CD4-positive, alpha-beta memory T cell (primary cell): ENCODE results near the gene DGKH. TPM values are rescaled to one million over a fixed set of nuclear protein-coding genes. Genes with fewer than 3 reads are reported as not detected.

Experiments
- CTCF ChIA-PET: fragments of 350-600 bp; sonication (Branson Sonifier 250); formaldehyde crosslinking; loops from one replicate; lab custom pipeline; 2021; ENCODE audit warnings: inconsistent platforms; ENCODE audit not compliant: partially characterized antibody; lab: Charles Lee
- POLR2A ChIA-PET: fragments of 350-600 bp; sonication (Branson Sonifier 250); formaldehyde crosslinking; loops from one replicate; lab custom pipeline; 2021; ENCODE audit not compliant: partially characterized antibody; lab: Charles Lee
- DNase-seq, 5 donors: peaks; one replicate each; pipeline versions ENCODE4 v3.0.0 to v3.0.0-alpha.2; 2020 to 2022; ENCODE audit warnings: mixed read lengths in 1 of 5
- H3K27ac ChIP-seq: one replicate; pipeline ENCODE4 v1.7.0; 2013; ENCODE audit warnings: low read depth, low read length
- H3K27me3 ChIP-seq: 2 replicates; pipeline ENCODE4 v1.7.0; 2013; ENCODE audit warnings: mild to moderate bottlenecking, low read length, moderate library complexity; ENCODE audit not compliant: insufficient read depth
- H3K36me3 ChIP-seq: 2 replicates; pipeline ENCODE4 v1.7.0; 2013; ENCODE audit warnings: mild to moderate bottlenecking, low read length, moderate library complexity; ENCODE audit not compliant: insufficient read depth
- H3K4me1 ChIP-seq: 2 replicates; pipeline ENCODE4 v1.7.0; 2013; ENCODE audit warnings: mild to moderate bottlenecking, low read length, moderate library complexity; ENCODE audit not compliant: insufficient read depth
- H3K4me3 ChIP-seq, 2 donors: one replicate each; pipeline ENCODE4 v1.7.0; 2013; ENCODE audit warnings: low read length in 2 of 2, mild to moderate bottlenecking in 1 of 2
- H3K9me3 ChIP-seq, 2 donors: one replicate each; pipeline ENCODE4 v1.7.0; 2013; ENCODE audit warnings: low read length in 2 of 2, control low read depth in 1 of 2; ENCODE audit not compliant: control insufficient read depth in 1 of 2
- H3K27ac Mint-ChIP-seq, 7 donors: one replicate each; pipeline ENCODE4 v1.8.0; 2020 to 2021; ENCODE audit warnings: mixed read lengths in 7 of 7, mild to moderate bottlenecking in 6 of 7, inconsistent platforms in 3 of 7, moderate library complexity in 3 of 7
- H3K27me3 Mint-ChIP-seq, 2 donors: one replicate each; pipeline ENCODE4 v1.8.0; 2020 to 2021; ENCODE audit warnings: mixed read lengths in 2 of 2
- H3K36me3 Mint-ChIP-seq, 2 donors: one replicate each; pipeline ENCODE4 v1.8.0; 2020 to 2021; ENCODE audit warnings: mixed read lengths in 2 of 2, inconsistent platforms in 1 of 2, mild to moderate bottlenecking in 1 of 2
- H3K4me1 Mint-ChIP-seq, 4 donors: one replicate each; pipeline ENCODE4 v1.8.0; 2020 to 2021; ENCODE audit warnings: mixed read lengths in 4 of 4, mild to moderate bottlenecking in 1 of 4
- H3K4me3 Mint-ChIP-seq, 8 donors: one replicate each; pipeline ENCODE4 v1.8.0; 2020 to 2021; ENCODE audit warnings: mixed read lengths in 8 of 8, mild to moderate bottlenecking in 7 of 8, moderate library complexity in 6 of 8, inconsistent platforms in 3 of 8
- H3K9me3 Mint-ChIP-seq, 8 donors: one replicate each; pipeline ENCODE4 v1.8.0; 2020 to 2021; ENCODE audit warnings: mixed read lengths in 8 of 8, mild to moderate bottlenecking in 5 of 8, inconsistent platforms in 3 of 8, moderate library complexity in 1 of 8
- intact Hi-C: fragments of 100-400 bp; cut with micrococcal nuclease; formaldehyde crosslinking; loops from one replicate; pipeline ENCODE4 v1.15.1; 2023
- polyA plus RNA-seq, 2 donors: library from polyadenylated mRNA; unstranded; fragments of 300-500 nt; fragmentation: Illumina TruSeq; gene quantifications; one replicate each; pipeline ENCODE4 v1.2.3, GENCODE V29; 2021
- total RNA-seq, 2 experiments: library from RNA; stranded (reverse); gene quantifications; one replicate each; pipeline ENCODE4 v1.2.3, GENCODE V29; 2021

Gene DGKH
- total and polyA plus RNA-seq, 4 experiments from 2014 or later = 2.1 to 11.6 (median 6.6) TPM

DNA sequence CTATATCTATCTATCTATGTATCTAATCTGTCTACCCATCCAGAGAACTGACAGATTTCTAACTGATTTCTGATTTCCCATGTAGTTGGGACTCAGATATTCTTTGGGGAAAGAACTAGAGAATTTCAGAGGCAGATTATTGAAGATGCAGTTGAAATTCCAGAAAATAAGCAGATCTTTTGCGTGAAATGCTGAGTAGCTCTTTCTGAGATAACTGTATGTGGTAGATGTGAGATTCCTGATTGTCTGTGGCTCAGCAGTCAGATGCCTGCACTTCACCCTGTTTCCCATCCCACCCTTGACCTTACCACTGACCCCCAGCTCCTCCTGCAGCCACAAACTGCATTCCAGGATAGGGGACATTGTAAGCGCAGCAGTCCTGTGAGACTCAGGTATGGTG, 61.5 kb downstream of the DGKH start:
- ChIA-PET POLR2A (no interaction called here), CTCF (interaction anchor here (0.8 to 11.4 kb wide), 4 partner anchors 205 to 651 kb away, joined by 3 to 122 read pairs (median 6); no protein-coding TSS in a partner anchor)
- H3K27me3 Mint-ChIP-seq = no peaks in the 10 kb centered on the region
- no peak overlapping the region for H3K4me3 Mint-ChIP-seq
- no peaks in the 10 kb centered on the region for H3K36me3 ChIP-seq
- intact Hi-C loops = loop anchor here (1.0 to 5.0 kb wide), 8 partner anchors 71 to 1033 kb away; no protein-coding TSS in a partner anchor
- H3K27me3 ChIP-seq = no peaks in the 10 kb centered on the region
- H3K4me1 Mint-ChIP-seq = peaks cover 7 to 10% (median 9%) of the 10 kb centered on the region in 4 donors
- no peaks in the 10 kb centered on the region for H3K9me3 Mint-ChIP-seq
- H3K27ac Mint-ChIP-seq = no peak overlapping the region
- no peaks in the 10 kb centered on the region for H3K36me3 Mint-ChIP-seq
- no peak overlapping the region for H3K4me3 ChIP-seq
- DNase-seq = no peak
- no peak overlapping the region for H3K27ac ChIP-seq
- H3K9me3 ChIP-seq = no peaks in the 10 kb centered on the region
- peaks cover 6% of the 10 kb centered on the region for H3K4me1 ChIP-seq

DNA sequence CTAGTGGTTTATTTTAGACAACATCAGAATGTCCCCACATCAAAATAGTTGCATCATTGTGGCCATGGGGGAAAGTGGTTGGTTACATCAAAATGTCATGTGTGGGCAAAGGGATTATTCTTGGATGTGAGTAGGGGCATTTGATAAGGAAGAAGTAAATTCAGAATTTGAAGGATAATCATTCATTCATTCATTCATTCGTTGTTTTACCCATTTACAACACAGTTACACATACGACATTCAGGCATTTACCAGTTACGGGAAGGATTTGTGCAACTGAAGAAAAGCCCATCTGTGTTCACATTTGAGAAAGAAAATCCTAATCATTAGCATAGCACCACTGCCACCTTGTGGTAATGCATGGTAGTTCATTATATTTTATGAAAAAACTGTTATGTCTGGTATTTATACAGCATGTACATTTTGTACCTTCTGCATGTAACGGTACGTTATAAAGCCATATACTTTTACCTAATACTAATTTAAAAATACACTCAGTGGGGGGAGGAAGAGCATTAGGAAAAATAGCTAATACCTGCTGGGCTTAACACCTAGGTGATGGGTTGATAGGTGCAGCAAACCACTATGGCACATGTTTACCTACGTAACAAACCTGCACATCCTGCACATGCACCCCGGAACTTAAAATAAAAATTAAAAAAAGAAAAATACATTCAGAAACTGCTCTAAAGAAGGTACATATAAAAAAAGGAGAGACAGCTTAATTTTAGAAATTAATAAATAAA, 62.1 kb downstream of the DGKH start:
- peaks cover 6% of the 10 kb centered on the region for H3K4me1 ChIP-seq
- no peaks in the 10 kb centered on the region for H3K9me3 ChIP-seq
- H3K36me3 ChIP-seq = no peaks in the 10 kb centered on the region
- no peaks in the 10 kb centered on the region for H3K27me3 ChIP-seq
- H3K4me3 Mint-ChIP-seq = peak overlapping the region in 1 of 8 donors; percentile 5
- CTCF ChIA-PET = interaction anchor here (0.6 to 11.4 kb wide), 13 partner anchors 12 to 699 kb away, joined by 3 to 122 read pairs (median 3); partner anchors contain the start of gene DGKH
- H3K27ac ChIP-seq = no peak overlapping the region
- intact Hi-C loops = loop anchor here (1.0 to 5.0 kb wide), 8 partner anchors 71 to 1033 kb away; no protein-coding TSS in a partner anchor
- H3K4me1 Mint-ChIP-seq = peaks cover 7 to 8% (median 7%) of the 10 kb centered on the region in 4 donors
- POLR2A ChIA-PET = no interaction called here
- H3K9me3 Mint-ChIP-seq = no peaks in the 10 kb centered on the region
- peak overlapping the region in 1 of 7 donors; percentile 24 for H3K27ac Mint-ChIP-seq
- peak in 4 of 5 donors; percentile 63 to 68 (median 64) for DNase-seq
- H3K4me3 ChIP-seq = no peak overlapping the region
- H3K36me3 Mint-ChIP-seq = no peaks in the 10 kb centered on the region
- H3K27me3 Mint-ChIP-seq = no peaks in the 10 kb centered on the region

DNA sequence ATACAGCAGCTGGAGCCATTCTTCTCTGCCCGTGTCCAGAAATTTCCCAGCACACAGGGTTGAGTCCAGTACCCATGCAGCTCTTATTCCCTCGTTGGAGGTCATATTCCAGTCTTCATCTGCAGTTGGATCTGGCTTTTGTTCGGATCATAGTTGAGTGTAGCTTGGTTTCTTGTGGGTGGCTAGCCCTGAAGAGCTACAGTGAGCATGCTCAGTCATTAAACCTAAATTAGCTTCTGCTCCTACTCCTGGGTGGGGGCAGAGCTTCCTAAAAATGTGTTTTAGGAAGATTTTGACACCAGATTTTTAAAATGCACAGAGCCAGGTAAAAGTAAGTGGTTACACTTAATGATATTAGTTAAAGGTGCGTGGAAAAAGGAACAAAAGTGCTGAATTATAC, 64.4 kb downstream of the DGKH start:
- H3K4me1 Mint-ChIP-seq = peaks cover 7 to 9% (median 7%) of the 10 kb centered on the region in 4 donors
- Histone ChIP-seq H3K36me3 (no peaks in the 10 kb centered on the region), H3K4me1 (peaks cover 6% of the 10 kb centered on the region), H3K9me3 (no peaks in the 10 kb centered on the region), H3K4me3 (no peak overlapping the region), H3K27ac (no peak overlapping the region), H3K27me3 (no peaks in the 10 kb centered on the region)
- POLR2A ChIA-PET = no interaction called here
- no peaks in the 10 kb centered on the region for H3K9me3 Mint-ChIP-seq
- CTCF ChIA-PET = interaction anchor here (0.5 to 11.4 kb wide), 5 partner anchors 12 to 443 kb away, joined by 3 to 122 read pairs (median 5); partner anchors contain the start of gene DGKH
- no peak overlapping the region for H3K4me3 Mint-ChIP-seq
- no peaks in the 10 kb centered on the region for H3K27me3 Mint-ChIP-seq
- intact Hi-C loops = loop anchor here (5.0 kb wide), 1 partner anchor 1036 kb away; no protein-coding TSS in a partner anchor
- no peak for DNase-seq
- no peak overlapping the region for H3K27ac Mint-ChIP-seq
- no peaks in the 10 kb centered on the region for H3K36me3 Mint-ChIP-seq

DNA sequence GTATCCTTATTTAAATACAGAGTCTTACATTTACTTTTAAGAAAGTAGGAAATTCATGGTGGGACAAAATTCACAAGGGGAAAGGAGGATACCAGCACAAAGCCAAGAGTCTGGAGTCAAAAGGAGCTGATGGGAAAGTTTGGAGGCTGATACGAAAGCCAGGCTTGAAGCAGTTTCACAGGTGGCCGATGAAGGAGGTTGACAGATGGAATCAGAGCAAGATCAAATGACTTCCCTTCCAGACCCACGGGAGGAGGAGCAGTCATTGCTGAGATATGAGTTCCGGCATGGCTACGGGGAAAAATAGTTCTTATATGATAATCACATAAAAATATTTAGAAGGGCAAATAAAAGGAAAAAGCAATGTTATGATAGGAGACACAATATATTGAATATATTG, 65.0 kb downstream of the DGKH start:
- Histone ChIP-seq H3K27me3 (no peaks in the 10 kb centered on the region), H3K27ac (no peak overlapping the region), H3K4me1 (peaks cover 6% of the 10 kb centered on the region), H3K36me3 (no peaks in the 10 kb centered on the region), H3K4me3 (no peak overlapping the region), H3K9me3 (no peaks in the 10 kb centered on the region)
- Mint-ChIP-seq H3K27me3 (no peaks in the 10 kb centered on the region), H3K9me3 (no peaks in the 10 kb centered on the region), H3K27ac (no peak overlapping the region), H3K4me1 (peaks cover 7 to 10% (median 7%) of the 10 kb centered on the region in 4 donors), H3K36me3 (no peaks in the 10 kb centered on the region), H3K4me3 (no peak overlapping the region)
- ChIA-PET POLR2A (no interaction called here), CTCF (interaction anchor here (0.5 to 11.4 kb wide), 3 partner anchors 11 to 444 kb away, joined by 4 to 122 read pairs (median 5); no protein-coding TSS in a partner anchor)
- no peak for DNase-seq
- intact Hi-C loops = loop anchor here (5.0 kb wide), 1 partner anchor 1036 kb away; no protein-coding TSS in a partner anchor

DNA sequence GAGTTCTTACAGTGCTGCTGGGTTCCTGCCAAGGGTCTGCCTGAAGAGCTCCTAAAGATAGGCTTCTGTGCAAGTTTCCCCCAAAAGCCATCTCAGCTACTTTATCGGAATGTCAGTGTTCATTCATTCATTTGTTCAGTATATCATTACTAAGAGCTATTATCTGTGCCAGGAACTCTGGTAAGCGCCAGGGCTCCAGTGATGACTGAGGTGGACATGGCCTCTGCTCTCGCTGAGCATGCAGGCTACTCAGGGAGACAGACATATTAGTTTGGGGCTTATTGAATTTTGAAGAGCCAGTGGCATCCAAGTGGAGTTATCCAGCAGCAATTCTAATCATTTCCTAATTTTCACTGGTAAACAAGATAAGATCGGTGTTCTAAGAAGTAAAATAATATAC, 65.8 kb downstream of the DGKH start:
- peaks cover 6% of the 10 kb centered on the region for H3K4me1 ChIP-seq
- no peak overlapping the region for H3K27ac ChIP-seq
- H3K9me3 ChIP-seq = no peaks in the 10 kb centered on the region
- H3K27me3 ChIP-seq = no peaks in the 10 kb centered on the region
- intact Hi-C loops = loop anchor here (5.0 kb wide), 1 partner anchor 1037 kb away; no protein-coding TSS in a partner anchor
- no peaks in the 10 kb centered on the region for H3K9me3 Mint-ChIP-seq
- no peak overlapping the region for H3K4me3 ChIP-seq
- no peak for DNase-seq
- H3K27me3 Mint-ChIP-seq = no peaks in the 10 kb centered on the region
- no peak overlapping the region for H3K4me3 Mint-ChIP-seq
- POLR2A ChIA-PET = no interaction called here
- CTCF ChIA-PET = interaction anchor here (1.7 to 11.4 kb wide), 2 partner anchors 10 to 444 kb away, joined by 5 to 122 read pairs; no protein-coding TSS in a partner anchor
- H3K27ac Mint-ChIP-seq = no peak overlapping the region
- no peaks in the 10 kb centered on the region for H3K36me3 ChIP-seq
- no peaks in the 10 kb centered on the region for H3K36me3 Mint-ChIP-seq
- peaks cover 6 to 12% (median 7%) of the 10 kb centered on the region in 4 donors for H3K4me1 Mint-ChIP-seq

DNA sequence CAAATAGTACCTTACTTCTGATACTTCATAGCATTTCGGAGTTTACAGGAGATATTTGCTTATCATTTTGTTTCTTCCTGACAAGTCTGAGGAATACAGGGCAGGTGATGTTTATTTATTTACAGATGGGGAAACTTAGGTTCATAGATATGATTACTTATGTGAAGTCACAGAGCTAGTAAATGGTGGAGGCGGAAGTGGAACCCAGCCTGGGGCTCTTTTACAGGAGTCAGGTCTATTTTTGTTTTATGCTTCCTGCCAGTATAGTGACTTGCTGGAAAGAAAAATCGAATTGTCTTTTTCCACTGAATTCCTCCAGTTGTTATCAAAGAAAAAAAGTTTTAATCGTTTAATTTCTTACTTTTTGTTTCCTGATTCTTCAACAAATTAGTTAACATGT, 66.5 kb downstream of the DGKH start:
- Histone ChIP-seq H3K4me3 (no peak overlapping the region), H3K36me3 (no peaks in the 10 kb centered on the region), H3K9me3 (no peaks in the 10 kb centered on the region), H3K4me1 (peaks cover 6% of the 10 kb centered on the region), H3K27ac (no peak overlapping the region), H3K27me3 (no peaks in the 10 kb centered on the region)
- DNase-seq = no peak
- ChIA-PET POLR2A (no interaction called here), CTCF (interaction anchor here (11.4 kb wide), 1 partner anchor 445 kb away, joined by 122 read pairs; no protein-coding TSS in a partner anchor)
- no peaks in the 10 kb centered on the region for H3K9me3 Mint-ChIP-seq
- H3K27ac Mint-ChIP-seq = peak overlapping the region in 1 of 7 donors; percentile 34
- no peak overlapping the region for H3K4me3 Mint-ChIP-seq
- H3K36me3 Mint-ChIP-seq = no peaks in the 10 kb centered on the region
- intact Hi-C loops = loop anchor here (5.0 kb wide), 1 partner anchor 1038 kb away; no protein-coding TSS in a partner anchor
- peaks cover 6 to 12% (median 7%) of the 10 kb centered on the region in 4 donors for H3K4me1 Mint-ChIP-seq
- H3K27me3 Mint-ChIP-seq = no peaks in the 10 kb centered on the region

DNA sequence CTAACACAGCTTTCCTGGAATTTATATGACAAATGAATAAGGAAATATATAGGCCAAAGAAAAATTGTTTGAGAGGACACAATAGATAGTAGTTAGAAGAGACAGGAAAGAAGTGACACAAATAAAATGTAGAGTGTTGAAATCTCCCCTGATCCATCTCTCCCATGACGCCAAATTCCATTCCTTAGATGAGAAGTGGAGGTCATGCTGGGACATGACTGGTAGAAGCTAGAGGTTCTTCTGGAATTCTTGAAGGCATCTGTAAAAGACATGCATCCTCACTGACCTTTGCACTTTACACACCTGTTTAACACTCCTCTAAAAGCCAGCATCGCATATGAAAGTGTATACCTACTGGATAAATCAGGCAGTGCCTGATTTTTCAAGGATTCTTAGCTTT, 67.8 kb downstream of the DGKH start:
- no peaks in the 10 kb centered on the region for H3K4me1 ChIP-seq
- intact Hi-C loops = no loop called here
- Mint-ChIP-seq H3K27ac (no peak overlapping the region), H3K9me3 (no peaks in the 10 kb centered on the region), H3K27me3 (no peaks in the 10 kb centered on the region), H3K4me3 (no peak overlapping the region), H3K4me1 (peaks cover 0 to 6% (median under 1%) of the 10 kb centered on the region in 4 donors), H3K36me3 (no peaks in the 10 kb centered on the region)
- H3K36me3 ChIP-seq = no peaks in the 10 kb centered on the region
- no peaks in the 10 kb centered on the region for H3K27me3 ChIP-seq
- ChIA-PET POLR2A (no interaction called here), CTCF (interaction anchor here (11.4 kb wide), 1 partner anchor 446 kb away, joined by 122 read pairs; no protein-coding TSS in a partner anchor)
- H3K9me3 ChIP-seq = no peaks in the 10 kb centered on the region
- DNase-seq = no peak
- no peak overlapping the region for H3K4me3 ChIP-seq
- H3K27ac ChIP-seq = no peak overlapping the region
